Hematopoietic multipotent progenitor cell treated with erythropoietin and hydrocortisone succinate and interleukin-3 and kit ligand, for 6 days (in vitro differentiated cells): ENCODE data around the gene ZNF280B.
"Not testable (repeated sequence)": the region's sequence is repeated elsewhere in the genome, so short reads cannot be mapped to it uniquely, and the experiment has no call there.

Experiments used
- DNase-seq: peaks from one replicate; pipeline ENCODE4 v3.0.0-alpha.2; 2015

Gene ZNF280B

DNA sequence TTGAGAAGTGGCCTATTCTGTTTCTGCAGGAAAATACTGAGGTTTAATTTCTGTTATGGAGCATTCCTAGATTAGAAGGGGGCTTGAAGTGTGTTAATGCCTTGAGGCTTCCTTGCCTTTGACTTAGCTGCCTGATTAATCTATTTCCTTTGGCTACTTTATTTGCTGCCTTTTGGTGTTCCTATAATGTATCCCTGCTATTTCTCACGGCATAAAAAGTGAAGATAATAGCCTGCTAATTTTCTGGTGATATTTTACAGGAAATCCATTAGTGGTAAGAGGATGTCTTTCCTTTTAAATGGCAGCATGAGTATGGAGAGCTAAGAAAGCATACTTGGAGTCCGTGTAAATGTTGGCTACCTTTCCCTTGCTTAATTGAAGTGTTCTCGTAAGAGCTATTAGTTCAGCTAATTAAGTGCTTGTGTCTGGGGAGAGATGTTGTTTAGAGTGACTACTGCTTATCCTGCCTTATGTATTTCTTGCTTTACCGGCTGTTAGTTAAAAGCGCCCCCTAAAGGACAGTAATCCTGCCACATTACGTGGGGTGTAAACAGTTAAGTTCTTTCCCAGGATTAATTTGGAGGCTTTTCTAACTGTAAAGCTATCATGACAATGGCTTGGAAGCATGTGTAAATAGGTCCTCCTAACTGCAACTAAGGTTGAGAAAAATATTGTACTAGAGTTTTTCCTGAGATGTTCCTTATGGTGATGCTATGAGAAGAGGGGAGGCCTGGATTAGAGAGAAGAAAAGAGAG lies 45.6 kb downstream of the ZNF280B start:
- DNase-seq, result peak; percentile 44

GRCh38 chr22:22461583-22461982 lies 47.0 kb downstream of the ZNF280B start:
- no peak for DNase-seq

DNA sequence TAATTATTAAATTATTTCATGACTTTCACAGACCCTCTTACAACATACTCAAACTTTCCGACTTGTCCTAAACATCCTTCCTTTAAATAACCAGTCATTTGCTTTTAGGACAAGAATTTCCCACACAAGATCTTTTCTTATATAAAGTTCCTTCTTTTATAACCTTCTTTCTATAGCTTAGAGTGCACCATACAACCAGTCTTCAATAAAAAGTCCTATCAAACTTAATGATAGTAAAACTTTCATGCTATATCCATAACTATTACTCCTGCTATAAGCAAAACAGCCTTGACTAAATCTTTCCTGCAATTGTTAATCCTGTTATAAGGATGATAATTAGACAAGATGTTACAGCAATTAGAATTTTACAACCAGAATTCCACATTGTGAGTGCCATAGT lies 47.4 kb downstream of the ZNF280B start:
- no peak for DNase-seq

DNA sequence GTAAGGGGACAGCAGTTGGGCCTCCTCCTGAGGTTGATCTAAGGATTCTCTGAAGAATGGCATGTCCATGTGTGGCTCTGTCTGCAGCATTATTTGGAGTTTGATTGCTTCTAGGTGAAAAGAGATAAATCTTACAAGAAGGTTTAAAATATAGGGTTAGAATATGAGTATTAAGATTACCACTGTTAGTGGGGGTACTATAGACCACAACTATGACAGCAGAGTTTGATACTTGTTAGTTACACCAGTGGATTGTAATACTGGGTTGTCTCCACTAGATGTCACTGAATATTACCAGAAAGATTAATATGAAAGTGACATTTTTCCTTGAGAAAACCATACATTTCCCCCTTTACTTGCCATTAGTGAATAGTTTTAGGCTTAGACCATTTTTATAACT lies 47.9 kb downstream of the ZNF280B start:
- DNase-seq, result peak; percentile 40

- DNase-seq, result no peak
These were observed 48.5 kb downstream of the ZNF280B start for GRCh38 chr22:22460060-22460459.

GRCh38 chr22:22458896-22459588 lies 49.5 kb downstream of the ZNF280B start:
- DNase-seq, result peak; percentile 32

DNA sequence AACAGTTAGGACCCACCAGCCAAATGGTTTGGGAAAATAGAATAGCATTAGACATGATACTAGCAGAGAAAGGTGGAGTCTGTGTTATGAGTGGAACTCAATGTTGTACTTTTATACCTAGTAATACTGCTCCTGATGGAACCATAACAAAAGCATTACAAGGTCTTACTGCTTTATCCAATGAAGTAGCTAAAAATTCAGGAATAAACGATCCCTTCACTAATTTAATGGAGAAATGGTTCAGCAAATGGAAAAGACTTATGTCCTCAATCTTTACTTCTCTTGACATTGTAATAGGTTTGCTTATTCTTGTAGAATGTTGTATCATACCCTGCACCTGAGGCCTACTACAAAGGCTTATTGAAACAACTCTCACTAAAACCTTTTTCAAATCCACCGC lies 50.2 kb downstream of the ZNF280B start:
- no peak for DNase-seq

DNA sequence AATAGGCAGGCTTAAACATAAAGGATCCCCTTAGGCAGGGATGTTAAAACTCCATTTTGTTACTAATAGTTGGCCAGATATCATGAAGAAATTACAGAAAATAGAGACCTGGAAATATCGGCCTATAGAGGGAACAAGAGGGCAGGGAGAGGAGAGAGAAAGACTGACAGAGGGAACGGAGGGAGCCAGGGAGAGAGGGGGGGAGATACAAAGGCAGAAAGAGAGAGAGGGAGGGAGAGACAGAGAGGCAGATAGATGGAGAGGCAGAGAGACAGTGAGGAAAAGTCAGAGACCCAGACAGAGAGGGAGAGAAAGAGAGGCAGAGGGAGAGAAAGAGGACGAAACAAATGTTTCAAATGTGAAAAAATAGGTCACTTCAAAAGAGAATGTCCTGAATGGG lies 53.5 kb downstream of the ZNF280B start:
- no peak for DNase-seq

DNA sequence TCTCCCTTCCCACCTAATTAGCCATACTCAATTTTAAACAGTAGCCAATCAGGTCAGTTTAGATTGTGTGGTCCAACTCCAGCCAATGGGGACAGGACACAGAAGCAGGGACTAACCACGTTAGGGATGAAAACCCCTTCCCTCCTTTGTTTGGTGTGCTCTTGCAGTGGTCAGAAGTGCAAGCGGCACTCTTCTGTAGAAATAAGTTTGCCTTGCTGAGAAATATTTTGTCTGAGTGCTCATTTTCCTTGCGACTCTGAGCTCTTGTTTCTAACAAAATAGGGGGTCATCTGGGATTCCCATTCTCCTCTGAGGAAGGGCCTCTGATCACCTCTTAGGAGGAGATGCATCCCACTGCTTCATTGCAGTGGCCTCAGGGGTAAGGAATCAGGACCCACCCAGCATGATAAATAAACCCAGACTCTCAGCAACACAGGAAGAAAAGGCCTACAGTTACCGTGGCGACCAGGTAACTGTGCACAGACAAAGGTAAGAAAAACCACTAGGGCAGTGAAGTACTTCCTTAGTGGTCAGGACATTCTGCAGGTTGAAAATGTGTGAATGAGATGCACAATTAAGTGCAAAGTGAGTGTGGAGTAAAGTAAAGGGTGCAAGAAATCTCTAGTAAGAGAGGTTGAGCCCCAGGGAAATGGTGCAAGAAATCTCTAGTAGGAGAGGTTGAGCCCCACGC lies 55.4 kb downstream of the ZNF280B start:
- DNase-seq, result no peak

- no peak for DNase-seq
These were observed 56.3 kb downstream of the ZNF280B start for GRCh38 chr22:22452211-22452610.

DNA sequence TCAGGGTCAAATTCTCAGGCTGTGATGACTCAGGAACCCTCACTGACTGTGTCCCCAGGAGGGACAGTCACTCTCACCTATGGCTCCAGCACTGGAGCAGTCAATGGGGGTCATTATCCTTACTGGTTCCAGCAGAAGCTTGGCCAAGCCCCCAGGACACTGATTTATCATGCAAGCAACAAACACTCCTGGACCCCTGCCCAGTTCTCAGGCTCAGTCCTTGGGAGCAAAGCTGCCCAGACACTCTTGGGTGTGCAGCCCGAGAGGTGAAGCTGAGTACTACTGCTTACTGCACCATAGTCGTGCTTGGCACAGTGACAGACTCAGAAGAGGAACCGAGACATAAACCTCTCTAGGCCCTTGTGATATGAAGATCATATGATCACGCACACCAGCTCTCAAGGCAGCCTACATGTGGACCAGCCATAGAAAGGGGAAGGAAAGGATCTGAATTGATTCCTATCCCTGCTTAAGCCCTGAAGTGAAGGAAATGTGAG lies 58.2 kb downstream of the ZNF280B start:
- DNase-seq, result peak; percentile 67

DNA sequence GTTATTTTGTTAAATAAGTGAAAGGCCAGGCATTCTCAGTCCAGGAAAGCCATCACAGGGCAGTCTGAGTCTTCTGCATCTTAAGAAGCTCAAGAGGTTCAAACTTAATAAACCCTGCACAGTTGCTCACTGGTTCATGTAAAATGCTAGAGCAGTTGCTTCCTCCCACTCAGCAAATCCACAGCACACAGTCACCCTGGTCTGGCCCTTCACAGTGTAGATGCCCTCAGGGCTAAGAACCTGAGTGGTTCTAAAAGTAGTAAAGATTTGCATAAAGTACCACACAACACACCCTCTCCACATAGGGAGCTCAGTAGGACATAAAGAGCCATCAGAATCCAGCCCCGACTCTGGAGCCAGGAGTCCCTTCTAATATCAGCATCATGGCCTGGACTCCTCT lies 58.7 kb downstream of the ZNF280B start:
- DNase-seq, result no peak

DNA sequence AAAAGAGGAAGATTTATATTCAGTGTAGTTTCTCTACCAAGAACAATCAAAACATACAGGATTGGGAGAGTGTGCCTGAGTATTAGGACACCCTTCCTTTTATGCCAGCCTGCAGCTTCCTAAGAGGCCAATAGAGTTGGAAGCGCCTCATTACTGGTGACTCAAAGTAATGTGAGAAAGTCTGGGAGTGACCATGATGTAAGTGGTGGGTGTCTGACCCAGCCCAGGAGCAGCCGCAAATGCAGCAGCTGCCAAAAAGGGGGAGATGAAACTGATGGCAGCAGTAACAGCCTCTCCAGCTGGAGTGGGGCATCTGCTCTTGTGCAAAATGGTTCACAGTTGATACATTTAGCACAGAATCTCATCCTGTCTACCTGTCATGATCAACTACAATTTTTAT lies 62.0 kb downstream of the ZNF280B start:
- no peak for DNase-seq

DNA sequence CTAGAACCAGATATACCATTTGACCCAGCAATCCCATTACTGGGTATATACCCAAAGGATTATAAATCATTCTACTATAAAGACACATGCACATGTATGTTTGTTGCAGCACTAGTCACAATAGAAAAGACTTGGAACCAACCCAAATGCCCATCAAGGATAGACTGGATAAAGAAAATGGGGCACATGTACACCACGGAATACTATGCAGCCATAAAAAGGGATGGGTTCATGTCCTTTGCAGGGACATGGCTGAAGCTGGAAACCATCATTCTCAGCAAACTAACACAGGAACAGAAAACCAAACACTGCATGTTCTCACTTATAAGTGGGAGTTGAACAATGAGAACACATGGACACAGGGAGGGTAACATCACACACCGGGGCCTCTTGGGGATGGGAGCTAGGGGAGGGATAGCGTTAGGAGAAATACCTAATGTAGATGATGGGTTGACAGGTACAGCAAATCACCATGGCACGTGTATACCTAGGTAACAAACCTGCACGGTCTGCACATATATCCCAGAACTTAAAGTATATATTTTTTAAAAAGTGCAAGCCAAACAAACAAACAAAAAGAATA lies 64.4 kb downstream of the ZNF280B start:
- DNase-seq, result not testable (repeated sequence)

- no peak for DNase-seq
These were observed 65.4 kb downstream of the ZNF280B start for GRCh38 chr22:22442928-22443709.

GRCh38 chr22:22441626-22442025 lies 66.9 kb downstream of the ZNF280B start:
- DNase-seq, result not testable (repeated sequence)

GRCh38 chr22:22440188-22440587 lies 68.4 kb downstream of the ZNF280B start:
- DNase-seq, result no peak
